ENCODE measurements around the gene PCDHB10. TPM values are rescaled to one million over a fixed set of nuclear protein-coding genes. Genes with fewer than 3 reads are reported as not detected.

PCDHB10 gene
- total and polyA plus RNA-seq, 4 donors: 0.07 to 0.17 (median 0.10) TPM

DNA sequence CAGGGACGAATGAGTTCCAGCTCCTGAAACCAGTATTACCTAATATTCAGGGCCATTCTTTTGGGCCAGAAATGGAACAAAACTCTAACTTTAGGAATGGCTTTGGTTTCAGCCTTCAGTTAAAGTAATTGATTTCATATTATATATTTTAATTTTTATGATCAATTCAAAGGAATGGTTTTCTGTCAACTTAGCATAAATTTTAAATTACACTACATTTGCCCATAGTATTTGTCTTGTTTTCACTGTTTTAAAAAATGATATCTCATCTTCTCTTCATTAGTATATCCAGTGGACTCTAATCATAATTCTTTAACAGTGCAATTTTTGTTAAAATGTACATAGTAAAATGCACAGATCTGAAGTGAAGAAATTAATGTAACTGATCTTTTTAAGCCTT, 11.8 kb upstream of the PCDHB10 start:
- H3K9me3 ChIP-seq (ENCODE audit: control insufficient read depth in 4 of 4, low read length in 3 of 4): peaks cover 20 to 50% (median 26%) of the 10 kb centered on the region in 4 donors
- H3K27ac ChIP-seq (ENCODE audit: low read depth in 1 of 2, low read length in 2 of 2): no peak overlapping the region
- no peak overlapping the region for H3K9ac ChIP-seq (ENCODE audit: low read depth in 1 of 2, low read length in 2 of 2)
- H3K27me3 ChIP-seq (ENCODE audit: control insufficient read depth in 4 of 4, insufficient read depth in 4 of 4, low read length in 3 of 4): peaks cover 0 to 13% (median 2%) of the 10 kb centered on the region in 4 donors
- TF ChIP-seq FOXA1 (IDR thresholded peaks at IDR 0.05) (no peak), TAF1 (conservative IDR thresholded peaks at IDR 0.05) (no peak), HNF4A (conservative IDR thresholded peaks at IDR 0.05) (no peak), RXRA (IDR thresholded peaks at IDR 0.05) (no peak), GABPA (IDR thresholded peaks at IDR 0.05 in 1 of 2, conservative IDR thresholded peaks at IDR 0.05 in 1 of 2) (no peak), YY1 (IDR thresholded peaks at IDR 0.05) (no peak), NR2F2 (IDR thresholded peaks at IDR 0.05) (no peak), JUND (IDR thresholded peaks at IDR 0.05) (no peak), HNF4G (IDR thresholded peaks at IDR 0.05) (no peak), RAD21 (IDR thresholded peaks at IDR 0.05) (no peak), FOXA2 (IDR thresholded peaks at IDR 0.05) (no peak), SP1 (IDR thresholded peaks at IDR 0.05) (no peak), EGR1 (IDR thresholded peaks at IDR 0.05; ENCODE audit: low read depth in 2 of 2) (no peak)
- TF ChIP-seq, protein P1, sequence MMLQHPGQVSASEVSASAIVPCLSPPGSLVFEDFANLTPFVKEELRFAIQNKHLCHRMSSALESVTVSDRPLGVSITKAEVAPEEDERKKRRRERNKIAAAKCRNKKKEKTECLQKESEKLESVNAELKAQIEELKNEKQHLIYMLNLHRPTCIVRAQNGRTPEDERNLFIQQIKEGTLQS (IDR thresholded peaks at IDR 0.05): no peak
- TF ChIP-seq, protein P2, sequence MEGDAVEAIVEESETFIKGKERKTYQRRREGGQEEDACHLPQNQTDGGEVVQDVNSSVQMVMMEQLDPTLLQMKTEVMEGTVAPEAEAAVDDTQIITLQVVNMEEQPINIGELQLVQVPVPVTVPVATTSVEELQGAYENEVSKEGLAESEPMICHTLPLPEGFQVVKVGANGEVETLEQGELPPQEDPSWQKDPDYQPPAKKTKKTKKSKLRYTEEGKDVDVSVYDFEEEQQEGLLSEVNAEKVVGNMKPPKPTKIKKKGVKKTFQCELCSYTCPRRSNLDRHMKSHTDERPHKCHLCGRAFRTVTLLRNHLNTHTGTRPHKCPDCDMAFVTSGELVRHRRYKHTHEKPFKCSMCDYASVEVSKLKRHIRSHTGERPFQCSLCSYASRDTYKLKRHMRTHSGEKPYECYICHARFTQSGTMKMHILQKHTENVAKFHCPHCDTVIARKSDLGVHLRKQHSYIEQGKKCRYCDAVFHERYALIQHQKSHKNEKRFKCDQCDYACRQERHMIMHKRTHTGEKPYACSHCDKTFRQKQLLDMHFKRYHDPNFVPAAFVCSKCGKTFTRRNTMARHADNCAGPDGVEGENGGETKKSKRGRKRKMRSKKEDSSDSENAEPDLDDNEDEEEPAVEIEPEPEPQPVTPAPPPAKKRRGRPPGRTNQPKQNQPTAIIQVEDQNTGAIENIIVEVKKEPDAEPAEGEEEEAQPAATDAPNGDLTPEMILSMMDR (IDR thresholded peaks at IDR 0.05; ENCODE audit: low read depth, low read length, missing input control): no peak
- TF ChIP-seq, protein P3, sequence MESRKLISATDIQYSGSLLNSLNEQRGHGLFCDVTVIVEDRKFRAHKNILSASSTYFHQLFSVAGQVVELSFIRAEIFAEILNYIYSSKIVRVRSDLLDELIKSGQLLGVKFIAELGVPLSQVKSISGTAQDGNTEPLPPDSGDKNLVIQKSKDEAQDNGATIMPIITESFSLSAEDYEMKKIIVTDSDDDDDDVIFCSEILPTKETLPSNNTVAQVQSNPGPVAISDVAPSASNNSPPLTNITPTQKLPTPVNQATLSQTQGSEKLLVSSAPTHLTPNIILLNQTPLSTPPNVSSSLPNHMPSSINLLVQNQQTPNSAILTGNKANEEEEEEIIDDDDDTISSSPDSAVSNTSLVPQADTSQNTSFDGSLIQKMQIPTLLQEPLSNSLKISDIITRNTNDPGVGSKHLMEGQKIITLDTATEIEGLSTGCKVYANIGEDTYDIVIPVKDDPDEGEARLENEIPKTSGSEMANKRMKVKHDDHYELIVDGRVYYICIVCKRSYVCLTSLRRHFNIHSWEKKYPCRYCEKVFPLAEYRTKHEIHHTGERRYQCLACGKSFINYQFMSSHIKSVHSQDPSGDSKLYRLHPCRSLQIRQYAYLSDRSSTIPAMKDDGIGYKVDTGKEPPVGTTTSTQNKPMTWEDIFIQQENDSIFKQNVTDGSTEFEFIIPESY (IDR thresholded peaks at IDR 0.05): no peak
- TF ChIP-seq, protein P4, sequence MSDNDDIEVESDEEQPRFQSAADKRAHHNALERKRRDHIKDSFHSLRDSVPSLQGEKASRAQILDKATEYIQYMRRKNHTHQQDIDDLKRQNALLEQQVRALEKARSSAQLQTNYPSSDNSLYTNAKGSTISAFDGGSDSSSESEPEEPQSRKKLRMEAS (IDR thresholded peaks at IDR 0.05): no peak
- TF ChIP-seq, protein P5, sequence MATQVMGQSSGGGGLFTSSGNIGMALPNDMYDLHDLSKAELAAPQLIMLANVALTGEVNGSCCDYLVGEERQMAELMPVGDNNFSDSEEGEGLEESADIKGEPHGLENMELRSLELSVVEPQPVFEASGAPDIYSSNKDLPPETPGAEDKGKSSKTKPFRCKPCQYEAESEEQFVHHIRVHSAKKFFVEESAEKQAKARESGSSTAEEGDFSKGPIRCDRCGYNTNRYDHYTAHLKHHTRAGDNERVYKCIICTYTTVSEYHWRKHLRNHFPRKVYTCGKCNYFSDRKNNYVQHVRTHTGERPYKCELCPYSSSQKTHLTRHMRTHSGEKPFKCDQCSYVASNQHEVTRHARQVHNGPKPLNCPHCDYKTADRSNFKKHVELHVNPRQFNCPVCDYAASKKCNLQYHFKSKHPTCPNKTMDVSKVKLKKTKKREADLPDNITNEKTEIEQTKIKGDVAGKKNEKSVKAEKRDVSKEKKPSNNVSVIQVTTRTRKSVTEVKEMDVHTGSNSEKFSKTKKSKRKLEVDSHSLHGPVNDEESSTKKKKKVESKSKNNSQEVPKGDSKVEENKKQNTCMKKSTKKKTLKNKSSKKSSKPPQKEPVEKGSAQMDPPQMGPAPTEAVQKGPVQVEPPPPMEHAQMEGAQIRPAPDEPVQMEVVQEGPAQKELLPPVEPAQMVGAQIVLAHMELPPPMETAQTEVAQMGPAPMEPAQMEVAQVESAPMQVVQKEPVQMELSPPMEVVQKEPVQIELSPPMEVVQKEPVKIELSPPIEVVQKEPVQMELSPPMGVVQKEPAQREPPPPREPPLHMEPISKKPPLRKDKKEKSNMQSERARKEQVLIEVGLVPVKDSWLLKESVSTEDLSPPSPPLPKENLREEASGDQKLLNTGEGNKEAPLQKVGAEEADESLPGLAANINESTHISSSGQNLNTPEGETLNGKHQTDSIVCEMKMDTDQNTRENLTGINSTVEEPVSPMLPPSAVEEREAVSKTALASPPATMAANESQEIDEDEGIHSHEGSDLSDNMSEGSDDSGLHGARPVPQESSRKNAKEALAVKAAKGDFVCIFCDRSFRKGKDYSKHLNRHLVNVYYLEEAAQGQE (IDR thresholded peaks at IDR 0.05): no peak
- no peak overlapping the region for H3K4me3 ChIP-seq (ENCODE audit: low read depth in 1 of 3, low read length in 3 of 3)
- DNase-seq (ENCODE audit: low spot score): no peak
- H3K4me1 ChIP-seq (ENCODE audit: control insufficient read depth in 4 of 4, insufficient read depth in 4 of 4, low read length in 3 of 4): no peaks in the 10 kb centered on the region
- 27% methylated on average over 1 of the region's 1 CpG for WGBS
- H3K36me3 ChIP-seq (ENCODE audit: control insufficient read depth in 4 of 4, insufficient read depth in 3 of 4, low read depth in 1 of 4, low read length in 3 of 4): no peaks in the 10 kb centered on the region
